Fibroblast of skin of right biceps (primary cell): ENCODE results near the gene TLL1.
A peak's percentile ranks its signal among the peaks of the same experiment; 100 is the strongest.

ENCODE experiments used
- DNase-seq: peaks from one replicate; pipeline ENCODE4 v3.0.0-alpha.2; 2013

The TLL1 gene

GRCh38 chr4:166066936-166067335 lies 193.9 kb downstream of the TLL1 start:
- no peak for DNase-seq

DNA sequence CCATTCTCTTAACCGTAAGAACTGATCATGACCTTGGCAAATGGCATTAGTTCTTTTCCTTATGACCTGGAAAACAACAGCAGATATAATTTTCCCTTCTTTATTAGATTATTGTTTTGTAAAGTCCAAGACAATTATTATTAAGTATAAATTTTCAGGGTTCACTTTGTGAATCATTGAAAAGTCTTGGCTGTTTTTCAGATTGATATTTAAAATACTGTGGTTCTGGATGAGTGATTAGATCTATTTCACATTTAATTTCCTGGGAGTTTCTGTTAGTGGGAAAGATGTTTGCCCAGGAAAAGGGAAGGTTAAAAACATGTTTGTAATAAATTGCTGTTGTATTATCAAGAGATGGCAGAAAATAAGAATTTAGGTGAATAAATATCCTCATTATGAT lies 194.9 kb downstream of the TLL1 start:
- no peak for DNase-seq

- DNase-seq = no peak
Measured at GRCh38 chr4:166073783-166074182, 200.7 kb downstream of the TLL1 start.

GRCh38 chr4:166075599-166075998 lies 202.6 kb downstream of the TLL1 start:
- DNase-seq = no peak

DNA sequence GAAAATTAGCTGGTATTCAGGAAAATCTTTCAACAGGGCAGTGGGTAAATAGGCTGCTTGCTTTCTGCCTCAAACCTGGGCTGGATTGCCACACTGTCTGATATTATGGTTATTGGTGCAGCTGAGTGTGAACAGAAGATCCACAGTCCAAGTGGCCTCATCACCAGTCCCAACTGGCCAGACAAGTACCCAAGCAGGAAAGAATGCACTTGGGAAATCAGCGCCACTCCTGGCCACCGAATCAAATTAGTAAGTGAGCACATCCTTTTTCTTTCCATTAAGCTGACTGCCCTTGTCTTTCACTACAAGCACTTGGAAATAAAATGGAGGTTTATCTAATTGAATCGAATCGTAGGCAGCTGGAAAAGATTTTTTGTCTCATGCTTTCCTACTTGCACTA lies 204.7 kb downstream of the TLL1 start:
- no peak for DNase-seq

GRCh38 chr4:166078383-166078782 lies 205.3 kb downstream of the TLL1 start:
- peak; percentile 3 for DNase-seq

DNA sequence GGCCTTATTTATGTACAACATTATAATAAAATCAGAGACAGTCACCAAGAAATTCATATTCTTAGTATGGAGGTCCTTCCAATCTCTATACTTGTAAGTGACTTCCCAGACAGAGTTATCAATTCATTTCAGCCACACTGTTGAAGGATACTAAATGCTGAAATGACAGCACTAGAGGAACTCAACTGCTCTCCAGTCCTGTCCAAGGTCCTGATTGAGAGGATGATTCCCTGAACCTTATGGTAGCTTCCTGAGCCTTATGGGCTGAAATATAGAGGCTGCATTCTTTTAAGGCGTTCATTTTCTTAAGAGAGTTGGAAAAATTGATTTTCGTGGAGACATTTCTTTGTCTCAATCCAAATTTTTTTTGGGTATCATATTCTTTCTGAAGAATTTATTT lies 205.9 kb downstream of the TLL1 start:
- peak; percentile 17 for DNase-seq

DNA sequence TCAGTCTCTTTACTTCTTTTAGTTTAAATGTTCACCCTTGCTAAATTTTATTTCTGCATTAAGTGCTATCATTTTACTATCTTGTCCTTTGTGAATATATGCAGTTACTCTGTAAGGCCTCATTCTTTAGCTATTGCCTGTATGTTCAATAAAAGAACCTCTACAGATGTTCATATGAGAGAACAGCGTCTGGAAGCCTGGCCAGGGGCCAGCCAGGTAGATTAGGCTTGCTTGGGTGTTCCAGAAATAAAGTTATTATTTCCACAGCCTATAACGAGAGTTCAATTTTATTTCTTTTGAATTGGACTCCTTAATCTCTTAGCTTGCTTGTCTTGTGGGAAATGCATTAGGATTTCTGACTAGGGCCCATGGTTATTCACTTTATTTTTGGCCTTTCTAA lies 214.5 kb downstream of the TLL1 start:
- DNase-seq = no peak

- DNase-seq = no peak
Measured at GRCh38 chr4:166088576-166088975, 215.5 kb downstream of the TLL1 start.

- no peak for DNase-seq
Measured at GRCh38 chr4:166091146-166091545, 218.1 kb downstream of the TLL1 start.

GRCh38 chr4:166091912-166092510 lies 219.0 kb downstream of the TLL1 start:
- DNase-seq = peak; percentile 33

GRCh38 chr4:166092797-166093290 lies 219.8 kb downstream of the TLL1 start:
- DNase-seq = no peak

DNA sequence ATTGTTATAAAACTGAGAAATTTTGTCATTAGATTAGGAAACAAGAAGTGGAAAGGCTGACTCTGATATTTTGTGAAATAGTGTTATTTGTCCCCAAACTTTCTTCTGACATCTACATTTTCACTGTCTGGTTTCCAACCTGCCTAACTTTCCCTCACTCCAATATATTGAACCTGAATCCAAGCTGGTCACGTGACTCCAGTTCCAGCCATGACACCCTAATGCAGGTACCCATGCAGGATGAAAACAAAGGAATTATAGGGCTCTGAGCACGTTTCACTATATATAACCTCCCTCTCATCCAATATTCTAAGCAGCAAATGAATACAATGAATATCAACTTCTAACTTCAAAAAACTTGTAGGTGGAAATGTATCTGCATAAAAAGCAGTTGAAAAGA lies 231.6 kb downstream of the TLL1 start:
- no peak for DNase-seq

DNA sequence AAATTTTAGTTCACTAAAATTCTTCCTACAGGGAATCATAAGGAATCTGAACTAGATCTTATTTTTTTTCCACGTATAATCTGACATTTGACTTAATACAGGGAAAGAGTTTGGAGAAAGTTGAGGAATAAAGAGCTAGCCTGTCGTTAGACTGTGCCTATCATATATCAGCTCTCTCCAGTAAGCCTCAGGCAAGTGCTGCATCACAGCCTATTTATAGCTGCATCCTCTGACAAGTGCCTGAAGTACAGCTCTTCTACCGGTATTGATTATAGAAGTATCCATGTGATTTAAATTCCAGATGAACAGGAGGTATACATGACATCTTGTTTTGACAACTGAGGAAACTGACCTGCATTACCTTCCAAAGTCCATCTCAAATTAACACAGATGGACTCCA lies 248.9 kb downstream of the TLL1 start:
- no peak for DNase-seq

GRCh38 chr4:166123546-166123945 lies 250.5 kb downstream of the TLL1 start:
- DNase-seq = no peak

GRCh38 chr4:166128403-166128802 lies 255.4 kb downstream of the TLL1 start:
- DNase-seq = peak; percentile 42

GRCh38 chr4:166134285-166134684 lies 261.2 kb downstream of the TLL1 start:
- no peak for DNase-seq

GRCh38 chr4:166140951-166141350 lies 267.9 kb downstream of the TLL1 start:
- no peak for DNase-seq

DNA sequence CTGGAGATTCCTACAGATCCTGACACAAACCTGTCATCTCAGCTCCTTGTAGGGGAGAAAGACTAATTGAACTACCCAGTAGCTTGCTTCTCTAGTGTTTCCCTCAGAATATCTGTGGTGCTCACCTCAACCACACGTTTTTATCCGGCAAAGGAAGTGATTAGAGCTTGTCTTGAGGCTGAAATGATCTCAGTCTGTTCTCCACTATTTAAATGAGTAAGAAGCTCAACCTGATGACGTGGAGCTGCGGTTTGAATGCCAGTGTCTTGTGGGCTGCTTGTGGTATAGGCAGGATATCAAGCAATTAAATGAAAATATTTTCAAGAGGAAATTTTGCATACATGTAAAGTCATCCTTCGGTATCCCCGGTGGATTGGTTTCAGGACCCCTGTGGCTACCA lies 270.2 kb downstream of the TLL1 start:
- DNase-seq = peak; percentile 69

- DNase-seq = peak; percentile 7
Measured at GRCh38 chr4:166144607-166145006, 271.6 kb downstream of the TLL1 start.

- DNase-seq = no peak
Measured at GRCh38 chr4:166146806-166147540, 273.9 kb downstream of the TLL1 start.
